Measurements from ENCODE around the gene SSTR3.

SSTR3 gene

DNA sequence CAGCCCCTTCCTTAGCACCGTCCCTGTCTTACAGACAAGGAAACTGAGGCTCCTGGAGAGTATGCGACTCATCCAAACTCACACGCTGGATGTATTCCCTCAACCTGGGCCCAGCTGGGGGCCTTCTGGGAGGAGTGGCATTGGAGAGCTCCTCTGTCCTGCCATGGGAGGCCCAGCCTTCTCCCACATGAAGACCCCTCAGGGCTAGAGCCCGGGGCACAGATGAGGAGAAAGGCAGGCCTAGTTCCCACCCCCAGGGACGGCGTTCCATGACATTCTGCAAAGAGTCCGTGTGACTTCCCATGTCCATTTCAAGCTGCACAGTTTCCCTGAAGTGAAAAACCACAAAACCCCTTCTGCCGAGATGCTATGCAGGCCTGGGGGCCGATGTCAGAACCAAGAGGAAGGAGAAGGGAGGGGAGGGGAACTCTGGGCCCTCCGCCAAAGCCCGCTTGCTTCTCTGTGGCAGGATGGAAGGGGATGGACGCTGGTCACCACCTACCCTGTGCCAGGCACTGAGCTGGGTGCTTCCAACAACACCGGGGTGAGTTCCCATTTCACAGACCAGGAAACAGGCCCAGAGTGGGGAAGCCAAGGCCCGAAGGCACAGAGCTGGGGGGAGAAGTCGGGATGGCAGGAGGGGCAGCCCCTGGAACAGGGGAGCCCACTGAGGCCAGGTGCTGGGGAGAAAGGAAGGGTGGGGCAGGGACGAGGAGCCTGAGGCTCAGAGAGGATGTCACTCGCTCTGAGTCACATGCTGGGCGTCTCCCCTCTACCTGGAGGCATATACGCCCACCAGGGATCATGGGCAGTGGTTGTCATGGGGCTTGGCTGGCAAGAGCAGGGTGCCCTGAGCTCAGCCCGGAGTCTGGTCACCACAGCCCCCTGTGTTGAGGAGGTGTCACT is 16.1 kb upstream of the SSTR3 start:
- DNase-seq: peak; percentile 71

DNA sequence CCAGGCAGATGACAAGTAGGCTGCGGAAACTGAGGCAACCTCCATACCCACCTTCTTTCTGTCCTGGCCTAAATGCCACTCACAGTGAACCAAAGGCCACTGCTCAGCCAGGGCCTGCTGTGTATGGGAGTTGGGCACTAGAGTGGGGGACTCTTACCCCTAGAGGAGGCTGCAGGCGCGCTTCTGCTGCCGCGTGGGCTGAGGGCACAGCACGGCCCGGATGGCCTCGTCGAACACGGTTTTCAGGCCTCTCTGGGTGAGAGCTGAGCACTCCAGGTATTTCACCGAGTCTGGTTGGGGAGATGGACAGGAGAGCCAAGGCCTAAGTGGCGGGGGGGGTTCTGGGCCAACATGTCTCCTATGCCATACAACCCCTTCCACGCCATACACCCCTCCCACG is 14.2 kb upstream of the SSTR3 start:
- DNase-seq: no peak

DNA sequence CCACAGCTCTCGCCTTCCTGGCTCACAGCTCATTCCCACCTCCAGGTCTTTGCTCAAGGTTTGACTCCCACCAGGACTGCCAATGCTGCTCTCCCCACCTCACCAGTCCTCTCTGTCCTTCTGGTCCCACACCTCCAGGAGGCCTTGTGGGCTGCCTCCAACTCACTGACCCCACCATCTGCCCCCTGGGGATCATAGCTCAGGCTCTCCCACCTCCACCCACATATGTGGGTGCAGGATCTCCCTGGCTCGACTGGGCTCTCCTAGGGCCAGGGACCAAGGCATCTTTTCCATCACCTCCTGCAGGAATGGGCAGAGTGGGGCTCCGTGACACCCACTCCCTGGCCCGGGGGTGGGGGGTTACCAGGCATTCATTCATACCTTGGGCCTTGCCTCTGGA is 13.8 kb upstream of the SSTR3 start:
- no peak for DNase-seq

DNA sequence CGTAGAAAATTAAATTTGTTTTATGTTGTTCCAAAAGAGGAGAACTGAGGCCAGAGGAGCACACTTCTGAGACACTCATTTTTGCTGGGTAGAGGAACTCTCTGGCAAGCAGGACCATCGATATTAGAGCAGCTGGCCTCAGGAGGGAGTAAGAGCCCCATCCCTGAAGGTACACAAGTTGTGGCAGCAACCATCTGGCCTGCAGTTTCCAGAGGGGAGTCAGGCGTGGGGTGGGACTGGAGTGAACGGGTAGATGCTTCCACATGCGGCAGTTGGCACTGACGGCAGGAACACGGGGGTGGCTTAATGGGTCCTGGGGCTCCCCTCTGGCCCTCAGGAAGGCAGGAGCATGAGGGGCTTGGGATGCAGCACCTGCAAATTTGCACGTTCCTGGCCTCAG is 13.2 kb upstream of the SSTR3 start:
- no peak for DNase-seq

DNA sequence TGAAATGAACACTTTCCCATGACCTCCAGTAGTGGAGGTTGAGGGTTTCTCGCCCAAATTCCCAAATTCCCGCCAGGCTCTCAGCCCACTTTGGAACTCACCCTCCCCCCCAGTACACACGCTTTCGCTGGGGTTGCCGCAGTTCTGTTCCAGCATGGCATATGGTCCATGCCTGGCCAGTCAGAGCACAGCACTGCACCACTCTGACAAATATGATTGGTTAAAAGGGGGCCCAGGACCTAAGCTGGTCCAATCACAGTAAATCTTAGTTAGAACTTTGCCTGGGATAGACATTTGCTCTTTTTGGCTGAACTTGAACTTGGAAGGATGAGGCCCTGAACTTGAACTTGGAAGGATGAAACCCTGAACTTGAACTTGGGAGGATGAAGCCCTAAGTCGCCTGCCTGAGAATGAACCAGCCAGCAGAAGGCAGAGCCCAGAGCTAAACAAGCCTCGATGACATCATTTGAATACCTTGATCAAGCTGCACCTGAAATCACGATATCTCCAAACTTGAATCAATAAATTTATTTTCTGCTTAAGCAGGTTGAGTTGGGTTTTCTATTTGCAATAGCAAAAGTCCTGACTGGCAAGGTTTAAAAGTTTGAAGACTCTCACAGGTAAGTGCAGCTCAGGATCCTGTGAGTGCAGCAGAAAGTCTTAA is 12.6 kb upstream of the SSTR3 start:
- no peak for DNase-seq

DNA sequence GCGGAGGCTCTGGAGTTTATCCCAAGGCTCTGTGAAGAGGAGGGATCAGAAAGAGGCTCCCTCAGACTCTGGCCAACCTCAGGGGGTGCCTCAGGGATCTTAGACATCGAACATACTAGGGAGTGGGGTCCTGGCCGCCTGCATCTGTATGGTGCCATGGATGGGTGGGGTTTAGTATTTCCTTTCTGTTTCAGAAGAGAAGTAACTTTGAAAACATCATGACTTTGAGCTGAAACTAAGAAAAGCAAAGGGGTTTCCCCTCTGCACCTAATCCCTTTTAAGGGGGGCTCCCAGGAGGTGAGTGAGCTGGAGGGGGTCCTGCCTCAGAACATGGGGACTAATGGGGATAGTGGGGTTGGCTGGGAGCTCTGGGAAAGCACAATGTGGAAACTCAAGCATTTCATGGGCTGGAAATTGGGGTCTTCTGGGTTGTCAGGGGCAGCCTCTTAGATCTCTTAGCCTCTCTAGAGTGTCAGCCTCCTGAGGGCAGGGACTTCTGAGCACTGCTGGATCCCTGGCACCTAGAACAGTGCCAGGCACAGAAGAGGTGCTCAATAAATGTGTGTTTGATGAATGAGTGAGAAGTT is 11.8 kb upstream of the SSTR3 start:
- DNase-seq: no peak

DNA sequence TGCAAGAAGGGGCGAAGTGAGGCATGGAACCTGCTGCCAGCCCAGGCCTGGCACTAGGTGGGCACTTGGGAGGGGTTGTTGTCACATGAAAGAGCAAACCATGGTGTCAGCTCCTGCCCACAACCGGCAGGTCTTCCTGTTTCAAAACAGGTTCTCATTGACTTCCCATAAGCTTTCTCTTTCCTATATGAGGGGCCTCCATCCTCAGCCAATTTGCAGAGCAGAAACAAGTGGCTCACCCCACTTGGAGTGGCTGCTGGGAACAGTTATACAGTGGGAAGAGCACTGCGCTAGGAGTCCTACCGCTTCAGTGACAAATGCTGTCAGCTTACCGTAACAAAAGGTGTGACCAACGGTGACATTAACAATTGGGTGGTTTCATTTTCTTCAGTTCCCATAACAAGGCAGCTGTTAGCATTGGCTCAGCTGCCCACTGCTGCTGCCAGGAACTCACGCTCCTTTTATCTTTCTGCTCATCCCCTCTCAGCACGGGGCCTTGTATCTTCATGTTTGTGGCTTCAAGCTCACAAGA is 10.2 kb upstream of the SSTR3 start:
- DNase-seq: no peak

DNA sequence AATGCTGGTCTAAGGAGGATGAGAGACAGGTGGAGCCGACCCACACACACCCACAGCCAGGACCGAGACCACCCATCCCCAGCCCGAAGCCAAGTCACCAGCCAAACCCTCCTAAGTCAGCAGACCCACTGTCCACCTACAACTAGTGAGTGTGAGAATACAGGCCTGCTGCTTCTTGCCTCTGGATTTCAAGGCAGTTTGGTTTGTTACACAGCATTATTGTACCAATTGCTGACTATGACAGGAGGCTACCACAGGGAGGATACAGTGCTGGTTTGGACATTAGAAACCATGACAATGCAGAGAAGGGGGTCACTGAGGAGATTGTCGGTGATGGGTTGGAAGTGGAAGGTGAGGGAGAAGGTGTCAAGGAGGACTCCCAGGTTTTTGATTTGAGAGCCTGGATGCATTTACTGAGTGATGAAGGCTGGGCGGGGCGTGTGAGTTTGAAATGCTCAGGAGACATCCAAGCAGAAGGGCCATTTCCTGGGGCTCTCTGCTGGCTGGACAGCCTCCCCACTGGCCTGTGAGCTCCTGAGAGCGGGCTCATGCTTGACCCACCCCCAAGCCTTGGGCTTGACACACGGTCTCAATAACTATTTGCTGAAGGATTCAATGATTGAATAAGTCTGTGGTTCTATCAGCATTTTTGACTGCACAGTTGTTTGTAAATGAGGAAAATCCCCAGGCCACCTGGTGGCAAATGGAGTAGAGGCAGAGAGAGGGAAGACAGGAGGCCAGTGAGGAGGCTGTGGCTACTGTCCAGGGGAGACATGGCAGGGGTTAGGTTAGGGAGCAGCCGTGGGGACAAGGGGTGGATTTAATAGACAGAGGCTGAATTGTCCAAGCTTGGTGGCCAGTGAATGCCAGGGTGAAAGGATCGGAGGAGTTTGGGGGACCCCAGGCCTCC is 9.4 kb upstream of the SSTR3 start:
- no peak for DNase-seq

DNA sequence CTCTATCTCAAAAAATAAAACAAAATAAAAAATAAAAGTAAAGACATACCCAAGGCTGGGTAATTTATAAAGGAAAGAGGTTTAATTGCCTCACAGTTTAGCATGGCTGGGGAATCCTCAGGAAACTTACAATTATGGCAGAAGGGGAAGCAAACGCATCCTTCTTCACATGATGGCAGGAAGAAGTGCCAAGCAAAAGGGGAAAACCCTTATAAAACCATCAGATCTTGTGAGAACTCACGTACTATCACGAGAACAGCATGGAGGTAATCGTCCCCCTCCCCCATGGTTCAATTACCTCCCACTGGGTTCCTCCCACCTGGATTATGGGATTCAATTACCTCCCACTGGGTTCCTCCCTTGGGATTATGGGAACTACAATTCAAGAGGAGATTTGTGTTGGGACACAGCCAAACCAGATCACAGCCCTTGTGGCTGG is 8.3 kb upstream of the SSTR3 start:
- no peak for DNase-seq

DNA sequence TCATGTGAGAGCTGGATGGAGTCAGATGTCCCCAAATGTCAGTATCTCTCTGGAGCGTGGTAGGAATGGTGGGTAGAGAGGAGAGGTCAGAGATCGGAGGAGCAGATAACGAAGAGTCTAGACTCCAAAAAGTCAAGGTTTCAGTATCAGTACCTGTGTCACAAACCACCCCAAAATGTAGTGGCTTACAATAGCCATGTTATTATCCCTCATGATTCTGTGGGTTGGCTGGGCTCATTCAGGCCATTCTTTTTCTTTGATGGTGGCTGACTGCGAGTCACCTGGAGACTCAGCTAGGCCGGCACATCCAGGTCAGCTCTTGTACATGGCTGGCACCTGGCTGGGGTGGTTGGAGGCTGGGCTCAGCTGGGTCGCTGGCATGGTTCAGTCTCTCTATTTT is 7.3 kb upstream of the SSTR3 start:
- DNase-seq: no peak

DNA sequence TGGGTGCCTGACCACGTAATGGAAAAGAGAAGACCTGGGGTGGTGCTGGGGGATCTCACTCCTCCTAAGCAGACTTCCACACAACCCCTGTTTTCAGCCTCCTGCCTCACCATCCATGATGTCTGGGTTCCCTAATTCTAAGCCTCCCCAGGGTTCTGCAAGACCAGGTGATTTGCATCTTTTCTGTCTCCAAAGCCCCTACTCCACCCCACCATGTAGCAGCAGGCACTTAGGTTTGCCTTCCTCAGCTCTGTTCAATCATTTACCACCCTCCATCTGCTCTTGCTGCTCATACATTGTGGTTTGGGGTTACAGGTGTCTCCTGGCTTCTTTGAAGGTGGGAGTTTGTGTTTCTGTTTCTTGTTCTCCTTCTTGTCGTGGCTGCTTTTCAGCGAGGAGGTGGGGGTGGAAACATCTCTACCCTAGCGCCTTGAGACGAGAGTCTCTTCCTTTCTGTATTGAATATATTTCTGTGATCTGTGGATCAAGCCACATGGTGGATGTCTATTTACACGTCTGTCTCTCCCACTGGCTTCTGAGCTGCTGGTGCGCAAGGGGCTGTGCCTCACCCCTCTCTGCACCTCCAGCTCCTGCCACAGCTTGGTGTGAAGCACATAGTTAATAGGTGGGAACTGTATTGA is 6.6 kb upstream of the SSTR3 start:
- DNase-seq: peak; percentile 49

DNA sequence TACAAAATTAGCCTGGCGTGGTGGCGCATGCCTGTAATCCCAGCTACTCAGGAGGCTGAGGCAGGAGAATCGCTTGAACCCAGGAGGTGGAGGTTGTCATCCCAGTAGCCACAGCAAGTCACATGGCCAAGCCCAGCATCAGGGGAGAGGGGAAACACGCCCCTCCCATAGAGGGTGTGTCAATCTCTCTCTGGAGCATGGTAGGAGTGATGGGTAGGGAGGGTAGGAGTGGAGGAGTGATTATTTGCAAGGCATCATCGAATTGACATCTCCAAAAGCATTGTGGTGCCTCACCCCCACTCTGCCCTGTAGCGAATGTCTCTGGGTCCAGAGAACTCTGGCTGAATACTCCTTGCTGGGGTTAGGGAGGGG is 6.1 kb upstream of the SSTR3 start:
- no peak for DNase-seq

DNA sequence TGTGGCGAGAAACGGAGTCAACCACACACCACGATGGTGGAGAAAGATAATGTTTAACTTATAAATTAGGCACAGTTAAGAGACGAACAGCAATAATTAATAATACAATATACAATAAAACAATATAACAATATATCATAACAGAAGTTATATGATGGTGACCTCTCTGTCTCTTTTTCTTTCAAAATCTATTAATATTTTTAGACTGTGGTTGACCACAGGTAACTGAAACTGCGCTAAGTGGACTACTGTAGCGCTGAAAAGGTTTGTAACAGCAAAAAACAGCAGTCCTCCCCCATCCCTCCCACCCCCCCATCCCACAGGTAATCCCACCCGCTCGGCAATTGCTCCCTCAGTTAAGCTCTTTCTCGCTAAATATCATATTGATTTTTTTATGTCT is 3.6 kb upstream of the SSTR3 start:
- no peak for DNase-seq

DNA sequence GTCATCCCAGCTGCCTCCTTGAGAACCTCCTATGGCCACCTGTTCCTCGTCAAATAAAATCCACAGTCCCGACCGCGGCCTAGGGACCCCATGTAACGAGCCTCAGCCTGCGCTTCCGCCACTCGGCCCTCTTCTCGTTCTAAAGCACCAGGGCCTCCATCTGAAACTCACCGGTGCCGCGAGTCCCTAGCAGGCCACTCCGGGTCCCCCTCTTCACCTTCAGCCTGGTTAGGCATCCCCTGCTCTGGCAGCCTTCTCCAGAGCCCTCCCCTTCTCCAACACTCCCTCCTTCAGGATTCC is 2.4 kb upstream of the SSTR3 start:
- no peak for DNase-seq

DNA sequence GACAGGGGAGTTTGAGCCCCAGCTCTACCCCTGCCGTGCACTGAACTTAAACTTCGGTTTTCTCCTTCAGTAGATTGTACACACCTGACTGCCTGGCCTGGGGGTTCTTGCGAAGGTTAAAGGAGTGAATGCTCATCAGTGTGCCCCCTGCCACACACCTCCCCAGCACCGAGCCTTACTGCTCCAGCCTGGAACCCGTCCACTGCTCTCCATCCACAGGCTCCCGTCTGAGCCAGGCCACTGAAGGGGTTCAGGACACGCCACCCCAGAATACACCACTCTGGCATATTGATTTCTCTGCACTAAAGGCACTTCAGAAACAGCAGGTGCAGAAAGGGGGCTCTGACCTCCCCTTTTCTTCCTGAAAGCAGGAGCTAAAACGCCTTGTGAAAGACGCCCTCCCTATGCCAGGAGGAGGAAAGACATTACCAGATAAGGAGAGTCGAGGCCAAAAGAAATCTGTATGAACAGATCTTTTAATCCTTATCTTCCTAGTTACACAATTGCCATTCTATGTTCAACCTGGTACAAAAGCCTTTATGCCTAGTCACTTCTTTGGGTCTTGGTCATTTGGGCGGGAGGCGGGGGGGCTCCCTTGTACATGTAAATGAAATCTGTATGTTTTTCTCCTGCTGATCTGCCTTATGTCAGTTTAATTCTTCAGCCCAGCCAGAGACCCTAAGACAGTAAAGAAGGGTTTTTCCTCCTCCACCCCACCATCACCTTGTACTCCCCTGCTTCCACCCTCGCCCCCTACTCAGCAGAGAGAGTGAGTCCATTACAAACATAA is 1.9 kb upstream of the SSTR3 start:
- DNase-seq: no peak

DNA sequence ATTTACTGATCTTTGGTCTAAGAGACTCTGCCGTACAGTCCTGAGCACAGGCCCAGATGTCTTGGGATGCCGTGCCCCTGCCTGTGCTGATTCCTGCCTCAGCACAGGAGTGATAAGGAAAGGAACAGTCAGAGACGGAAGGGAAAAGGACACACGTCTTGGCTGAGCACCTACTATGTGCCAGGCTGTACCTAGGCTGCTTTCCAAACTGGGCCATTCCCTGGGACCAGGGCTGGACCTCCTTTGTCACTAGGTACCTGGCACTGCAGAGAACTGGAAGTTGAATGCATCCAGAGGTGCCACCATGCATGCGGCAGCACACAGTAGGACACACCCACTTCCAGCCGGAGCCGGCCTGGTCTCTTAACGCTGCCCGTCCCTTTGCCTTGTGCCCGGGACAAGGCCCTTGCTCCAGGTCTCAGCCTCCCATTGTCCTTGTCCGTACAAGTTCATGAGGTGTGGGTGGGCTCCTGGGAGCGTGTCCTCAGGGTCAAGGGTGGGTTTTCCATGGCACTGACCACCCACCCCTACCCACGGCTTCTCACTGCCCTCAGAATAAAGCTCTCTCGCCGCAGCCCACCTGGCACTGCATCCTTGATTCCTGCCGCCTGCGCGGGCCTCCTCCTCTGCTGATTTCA is 1.1 kb upstream of the SSTR3 start:
- DNase-seq: no peak

DNA sequence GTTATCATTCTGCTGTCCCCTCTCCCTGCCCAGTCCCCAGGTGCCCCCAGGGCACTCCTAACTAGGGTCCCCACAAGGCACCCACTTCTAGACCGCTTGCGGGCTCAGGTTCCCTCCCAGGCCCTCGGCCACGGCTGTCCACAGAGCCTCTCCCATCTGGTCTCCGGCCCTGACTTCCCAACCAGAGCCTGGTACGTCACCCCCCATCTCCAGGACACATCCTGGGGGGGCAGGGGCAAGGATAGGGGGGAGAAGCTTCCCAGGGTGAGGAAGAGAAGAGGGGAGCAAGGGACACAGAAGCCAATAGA is 457 bp downstream of the SSTR3 start:
- DNase-seq: no peak

DNA sequence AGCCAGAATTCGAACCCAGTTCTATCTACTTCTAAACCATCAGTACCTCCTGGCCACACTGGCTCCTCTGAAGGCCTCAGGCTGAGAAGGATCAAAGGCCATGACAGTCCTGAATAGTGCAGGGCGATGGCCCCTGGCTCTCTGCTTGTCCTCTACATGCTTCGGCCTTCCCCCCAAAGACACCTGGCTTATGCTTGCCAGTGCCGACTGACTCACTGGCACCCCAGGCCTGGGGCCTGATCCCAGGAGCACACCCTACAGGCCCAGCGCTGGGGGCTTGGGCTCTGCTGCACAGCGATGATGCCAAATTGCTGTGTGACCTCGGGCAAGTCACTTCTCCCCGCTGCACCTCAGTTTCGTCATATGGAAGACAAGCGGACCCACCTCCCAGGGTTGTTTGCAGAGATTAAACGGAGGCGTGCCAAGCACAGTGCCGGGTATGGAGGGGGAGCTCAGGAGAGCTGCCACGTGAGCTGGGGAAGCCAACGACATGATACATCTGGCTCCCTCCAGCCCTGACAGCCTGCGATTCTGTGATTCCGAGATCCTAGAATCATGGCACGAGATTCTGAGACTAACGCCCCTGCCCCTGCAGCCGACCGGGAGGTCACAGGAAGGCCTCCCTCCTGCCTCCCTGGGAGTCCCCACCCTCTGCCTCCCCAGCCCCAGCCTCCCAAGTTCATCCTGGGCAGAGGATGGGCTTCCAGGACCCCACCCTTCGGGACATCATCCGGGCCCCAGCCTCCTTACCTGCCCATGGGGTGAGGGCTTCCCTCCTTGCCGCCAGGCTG is 1.0 kb downstream of the SSTR3 start:
- no peak for DNase-seq

DNA sequence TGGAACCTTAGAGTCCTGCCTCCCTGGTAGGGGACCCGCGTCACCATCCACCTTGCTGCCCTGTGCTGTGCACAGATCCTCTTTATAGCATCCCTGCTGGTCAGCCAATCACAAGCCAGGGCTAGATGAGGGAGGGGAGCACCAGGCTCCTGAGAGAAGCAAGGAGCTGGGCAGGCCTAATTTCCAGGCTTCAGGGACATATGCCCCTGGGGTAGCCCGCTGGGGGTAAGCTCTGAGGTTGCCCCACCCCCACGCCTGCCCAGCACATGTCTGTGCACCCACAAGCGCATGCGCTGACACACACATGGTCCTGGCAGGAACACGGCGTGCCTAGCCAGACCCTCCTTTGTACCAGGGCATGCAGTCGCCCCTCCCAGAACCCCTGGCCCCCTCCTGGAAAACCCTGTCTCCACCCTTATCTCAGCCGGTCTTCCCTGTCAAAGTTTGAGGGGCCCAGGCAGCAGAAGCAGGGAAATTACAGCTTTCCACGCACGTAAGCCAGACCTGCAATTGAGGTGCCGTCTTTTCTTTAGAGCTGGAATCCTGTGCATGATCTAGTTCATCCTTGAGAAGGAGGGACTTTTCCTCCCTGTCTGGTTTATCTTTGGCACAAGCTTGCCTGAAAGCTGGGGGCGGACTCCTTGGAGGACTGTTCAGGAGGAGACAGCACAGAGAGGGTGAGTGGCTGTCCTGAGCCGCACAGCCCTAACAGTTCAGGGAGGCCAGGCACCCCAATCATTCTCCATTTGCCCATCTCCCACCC is 2.1 kb downstream of the SSTR3 start:
- DNase-seq: no peak

Measured in GDM1 (cell line).